ENCODE results near the gene ZBTB18.

ZBTB18 gene

DNA sequence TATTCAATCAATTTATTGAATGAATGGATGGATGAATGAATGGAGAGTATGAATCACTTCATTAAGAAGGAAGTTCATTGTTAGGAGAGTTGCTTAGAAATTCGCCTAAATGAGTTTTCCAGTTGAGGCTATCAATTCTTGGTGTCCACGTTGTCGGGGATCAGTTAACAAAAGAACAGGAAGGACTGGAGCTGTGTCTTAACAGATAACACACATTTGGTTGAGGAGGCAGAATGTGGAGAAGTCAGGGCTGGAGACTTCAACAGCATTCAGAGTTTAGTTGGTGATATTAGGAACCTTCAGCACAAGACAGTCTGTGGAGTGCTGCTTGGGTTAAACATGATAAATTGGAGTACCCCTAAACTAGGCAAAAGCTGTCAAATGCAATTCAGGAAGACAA, 33.7 kb downstream of the ZBTB18 start (continued):
- TF ChIP-seq, protein P1, sequence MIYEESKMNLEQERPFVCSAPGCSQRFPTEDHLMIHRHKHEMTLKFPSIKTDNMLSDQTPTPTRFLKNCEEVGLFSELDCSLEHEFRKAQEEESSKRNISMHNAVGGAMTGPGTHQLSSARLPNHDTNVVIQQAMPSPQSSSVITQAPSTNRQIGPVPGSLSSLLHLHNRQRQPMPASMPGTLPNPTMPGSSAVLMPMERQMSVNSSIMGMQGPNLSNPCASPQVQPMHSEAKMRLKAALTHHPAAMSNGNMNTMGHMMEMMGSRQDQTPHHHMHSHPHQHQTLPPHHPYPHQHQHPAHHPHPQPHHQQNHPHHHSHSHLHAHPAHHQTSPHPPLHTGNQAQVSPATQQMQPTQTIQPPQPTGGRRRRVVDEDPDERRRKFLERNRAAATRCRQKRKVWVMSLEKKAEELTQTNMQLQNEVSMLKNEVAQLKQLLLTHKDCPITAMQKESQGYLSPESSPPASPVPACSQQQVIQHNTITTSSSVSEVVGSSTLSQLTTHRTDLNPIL (CRISPR knock-in tag; IDR thresholded peaks at IDR 0.05; ENCODE audit: low read depth) = no peak
- TF ChIP-seq ZNF70 (CRISPR knock-in tag; IDR thresholded peaks at IDR 0.05) = no peak
- no peak for TF ChIP-seq PATZ1 (CRISPR knock-in tag; IDR thresholded peaks at IDR 0.05; ENCODE audit: borderline replicate concordance)
- TF ChIP-seq ZNF565 (CRISPR knock-in tag; conservative IDR thresholded peaks at IDR 0.05; ENCODE audit: low read depth) = no peak

DNA sequence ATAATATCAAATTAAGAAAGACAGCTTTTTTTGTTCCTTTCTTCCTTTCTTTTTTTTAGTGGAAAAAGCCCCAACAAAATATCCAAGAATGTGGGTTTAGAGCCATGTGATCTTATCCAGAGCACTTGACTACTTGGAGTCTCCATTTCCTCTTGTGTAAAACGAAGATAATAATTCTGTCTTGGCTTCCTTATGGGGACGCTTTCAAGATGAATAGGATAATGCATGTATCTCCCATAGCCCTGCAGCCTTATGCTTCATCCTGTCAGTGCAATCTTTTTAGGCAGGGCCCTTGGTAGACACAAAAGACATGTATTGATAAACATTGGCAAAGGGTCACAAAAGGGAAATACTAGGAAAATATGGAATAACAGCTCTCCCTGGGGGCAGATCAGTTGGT, 34.8 kb downstream of the ZBTB18 start:
- no peak for TF ChIP-seq PATZ1 (CRISPR knock-in tag; IDR thresholded peaks at IDR 0.05; ENCODE audit: borderline replicate concordance)
- no peak for TF ChIP-seq POU6F1 (CRISPR knock-in tag; IDR thresholded peaks at IDR 0.05; ENCODE audit: borderline replicate concordance, low read depth)
- no peak for TF ChIP-seq ZNF8 (CRISPR knock-in tag; IDR thresholded peaks at IDR 0.05)
- TF ChIP-seq CSDC2 (CRISPR knock-in tag; IDR thresholded peaks at IDR 0.05) = no peak
- no peak for TF ChIP-seq ARNTL (CRISPR knock-in tag; IDR thresholded peaks at IDR 0.05; ENCODE audit: borderline replicate concordance, low read depth)
- TF ChIP-seq SNAI2 (CRISPR knock-in tag; IDR thresholded peaks at IDR 0.05) = no peak
- TF ChIP-seq CSRNP3 (CRISPR knock-in tag; IDR thresholded peaks at IDR 0.05) = no peak
- TF ChIP-seq ISL1 (CRISPR knock-in tag; IDR thresholded peaks at IDR 0.05) = no peak
- no peak for TF ChIP-seq ZFP30 (CRISPR knock-in tag; IDR thresholded peaks at IDR 0.05)
- no peak for TF ChIP-seq OSR1 (CRISPR knock-in tag; IDR thresholded peaks at IDR 0.05)
- no peak for TF ChIP-seq RARB (CRISPR knock-in tag; IDR thresholded peaks at IDR 0.05)
- ATAC-seq = no peak

DNA sequence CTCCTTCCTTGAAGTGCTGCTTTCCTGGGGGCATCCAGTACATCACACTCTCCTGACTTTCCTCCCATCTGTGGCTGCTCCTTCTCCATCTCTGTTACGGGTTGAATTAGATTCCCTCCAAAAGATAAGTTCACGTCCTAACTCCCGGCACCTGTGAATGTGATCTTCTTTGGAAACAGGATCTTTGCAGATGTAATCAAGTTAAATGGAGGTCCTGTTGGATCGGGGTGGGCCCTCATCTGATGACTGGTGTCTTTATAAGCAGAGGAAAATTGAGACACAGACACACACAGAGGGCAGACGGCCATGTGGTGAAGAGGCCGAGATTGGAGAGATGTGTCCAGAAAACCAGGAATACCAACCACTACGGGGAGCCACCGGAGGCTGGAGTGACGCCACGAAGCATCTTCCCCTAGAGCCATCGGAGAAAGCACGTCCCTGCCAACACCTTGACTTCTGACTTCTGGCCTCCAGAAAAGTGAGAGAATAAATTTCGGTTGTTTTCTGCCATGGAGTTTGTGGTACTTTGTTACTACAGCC, 36.0 kb downstream of the ZBTB18 start:
- no peak for ATAC-seq
- TF ChIP-seq POU6F1 (CRISPR knock-in tag; IDR thresholded peaks at IDR 0.05; ENCODE audit: borderline replicate concordance, low read depth) (no peak), CSRNP3 (CRISPR knock-in tag; IDR thresholded peaks at IDR 0.05) (no peak), TCF4 (CRISPR knock-in tag; IDR thresholded peaks at IDR 0.05; ENCODE audit: borderline replicate concordance) (no peak), OSR1 (CRISPR knock-in tag; IDR thresholded peaks at IDR 0.05) (no peak), PATZ1 (CRISPR knock-in tag; IDR thresholded peaks at IDR 0.05; ENCODE audit: borderline replicate concordance) (no peak), ZC3H10 (CRISPR knock-in tag; IDR thresholded peaks at IDR 0.05) (no peak), TOX (CRISPR knock-in tag; IDR thresholded peaks at IDR 0.05; ENCODE audit: borderline replicate concordance) (no peak), SNAI2 (CRISPR knock-in tag; IDR thresholded peaks at IDR 0.05) (no peak)

Data from SK-N-SH treated with all-trans-retinoic acid at 6 μM for 48 hours (cell line).